ENCODE measurements around the gene ZNF718.

Gene ZNF718

DNA sequence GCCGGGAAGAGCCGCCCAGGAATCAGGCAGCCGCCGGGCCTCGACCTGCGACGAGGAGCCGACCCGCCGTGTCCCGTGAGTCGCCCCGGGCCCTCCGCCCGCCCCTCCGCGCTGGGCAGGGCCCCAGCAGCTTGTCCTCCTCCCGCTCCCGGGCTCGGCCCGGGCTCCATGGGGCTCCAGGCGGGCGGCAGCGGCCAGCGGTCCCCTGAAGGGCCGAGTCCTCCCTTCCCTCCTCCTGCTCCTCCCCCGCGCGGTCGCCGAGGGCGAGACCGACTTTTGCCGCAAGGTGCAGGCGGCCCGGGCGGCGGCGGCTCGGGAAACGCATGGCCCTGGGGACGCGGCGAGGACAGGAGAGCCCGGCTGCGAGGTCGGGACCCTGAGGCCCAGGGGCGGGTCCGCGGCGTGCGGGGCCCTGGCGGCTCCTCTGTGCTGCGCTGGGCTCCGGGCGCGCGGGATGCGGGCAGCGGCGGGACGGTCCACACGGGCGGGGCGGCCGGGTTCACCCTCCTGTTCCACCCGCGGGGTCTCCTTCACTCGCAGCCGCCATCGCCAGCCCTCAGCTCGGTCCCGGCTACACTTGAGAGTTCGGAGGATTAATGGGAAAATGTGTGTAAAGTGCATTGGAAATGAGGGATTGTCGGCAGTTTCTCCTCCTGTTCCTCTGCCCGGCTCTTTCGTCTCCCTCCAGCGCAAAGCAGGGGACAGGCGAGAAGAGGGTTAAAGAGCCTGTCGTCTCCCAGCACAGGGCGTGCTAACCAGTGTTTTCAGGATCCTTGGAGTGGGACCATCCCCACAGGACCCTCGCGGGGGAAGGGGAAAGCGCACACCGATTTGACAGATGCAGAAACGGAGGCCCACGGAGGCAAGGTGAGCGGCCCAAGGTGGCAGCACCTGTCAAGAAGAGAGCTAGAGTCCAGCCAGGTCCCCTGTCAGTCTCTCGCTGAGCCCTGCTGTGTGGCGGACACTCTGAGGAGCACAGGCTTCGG is 16.6 kb upstream of the ZNF718 start:
- peak; percentile 18 for DNase-seq (ENCODE audit: low spot score)
- in situ Hi-C loops (cut with MboI; ENCODE audit: low sequenced_read_pairs, unreplicated experiment): no loop called here
- TF ChIP-seq CTCF (IDR thresholded peaks at IDR 0.05; ENCODE audit: borderline replicate concordance, control extremely low read depth, extremely low read depth, insufficient read depth, missing control alignments): no peak

DNA sequence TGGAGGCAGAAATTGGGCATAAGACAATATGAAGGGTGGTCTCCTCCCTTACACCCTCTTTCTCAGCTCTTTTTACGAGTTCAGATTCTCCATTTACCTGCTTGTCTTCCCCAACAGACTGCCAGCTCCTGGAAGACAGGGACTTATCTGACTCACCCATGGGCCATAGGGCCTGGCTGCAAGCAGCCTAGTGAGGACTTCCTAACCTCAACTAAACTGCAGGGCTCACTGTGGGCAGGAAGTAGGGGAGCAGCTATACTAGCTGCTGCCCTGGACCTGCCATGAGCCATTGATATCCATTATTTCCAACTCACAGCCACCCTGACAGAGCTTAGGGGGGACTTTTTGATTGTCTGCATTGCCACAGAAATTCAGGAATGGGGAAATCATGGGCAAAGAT is 11.5 kb upstream of the ZNF718 start:
- in situ Hi-C loops (cut with MboI; ENCODE audit: low sequenced_read_pairs, unreplicated experiment): no loop called here
- no peak for TF ChIP-seq CTCF (IDR thresholded peaks at IDR 0.05; ENCODE audit: borderline replicate concordance, control extremely low read depth, extremely low read depth, insufficient read depth, missing control alignments)
- no peak for DNase-seq (ENCODE audit: low spot score)

- no peak for TF ChIP-seq CTCF (IDR thresholded peaks at IDR 0.05; ENCODE audit: borderline replicate concordance, control extremely low read depth, extremely low read depth, insufficient read depth, missing control alignments)
- in situ Hi-C loops (cut with MboI; ENCODE audit: low sequenced_read_pairs, unreplicated experiment): no loop called here
- DNase-seq (ENCODE audit: low spot score): no peak
These were observed 10.6 kb upstream of the ZNF718 start for GRCh38 chr4:113732-114131.

- TF ChIP-seq CTCF (IDR thresholded peaks at IDR 0.05; ENCODE audit: borderline replicate concordance, control extremely low read depth, extremely low read depth, insufficient read depth, missing control alignments): no peak
- DNase-seq (ENCODE audit: low spot score): no peak
- in situ Hi-C loops (cut with MboI; ENCODE audit: low sequenced_read_pairs, unreplicated experiment): no loop called here
These were observed 10.2 kb upstream of the ZNF718 start for GRCh38 chr4:114149-114548.

GRCh38 chr4:116499-116898 is 7.8 kb upstream of the ZNF718 start:
- in situ Hi-C loops (cut with MboI; ENCODE audit: low sequenced_read_pairs, unreplicated experiment): no loop called here
- TF ChIP-seq CTCF (IDR thresholded peaks at IDR 0.05; ENCODE audit: borderline replicate concordance, control extremely low read depth, extremely low read depth, insufficient read depth, missing control alignments): no peak
- DNase-seq (ENCODE audit: low spot score): no peak

GRCh38 chr4:120616-121015 is 3.7 kb upstream of the ZNF718 start:
- no peak for DNase-seq (ENCODE audit: low spot score)
- TF ChIP-seq CTCF (IDR thresholded peaks at IDR 0.05; ENCODE audit: borderline replicate concordance, control extremely low read depth, extremely low read depth, insufficient read depth, missing control alignments): no peak
- in situ Hi-C loops (cut with MboI; ENCODE audit: low sequenced_read_pairs, unreplicated experiment): no loop called here

Data from GM13976 (cell line).